Pericardium fibroblast (primary cell): ENCODE results near the gene SYNGR2. TPM values are rescaled to one million over a fixed set of nuclear protein-coding genes. Genes with fewer than 3 reads are reported as not detected.

ENCODE experiments used
- total RNA-seq: library from RNA; depleted of rRNA; stranded (reverse); fragments of >200 nt; gene quantifications from 2 replicates; pipeline ENCODE4 v1.2.3, GENCODE V29; 2015

Gene SYNGR2
- 1.9 and 7.9 TPM in 2 replicates for total RNA-seq

DNA sequence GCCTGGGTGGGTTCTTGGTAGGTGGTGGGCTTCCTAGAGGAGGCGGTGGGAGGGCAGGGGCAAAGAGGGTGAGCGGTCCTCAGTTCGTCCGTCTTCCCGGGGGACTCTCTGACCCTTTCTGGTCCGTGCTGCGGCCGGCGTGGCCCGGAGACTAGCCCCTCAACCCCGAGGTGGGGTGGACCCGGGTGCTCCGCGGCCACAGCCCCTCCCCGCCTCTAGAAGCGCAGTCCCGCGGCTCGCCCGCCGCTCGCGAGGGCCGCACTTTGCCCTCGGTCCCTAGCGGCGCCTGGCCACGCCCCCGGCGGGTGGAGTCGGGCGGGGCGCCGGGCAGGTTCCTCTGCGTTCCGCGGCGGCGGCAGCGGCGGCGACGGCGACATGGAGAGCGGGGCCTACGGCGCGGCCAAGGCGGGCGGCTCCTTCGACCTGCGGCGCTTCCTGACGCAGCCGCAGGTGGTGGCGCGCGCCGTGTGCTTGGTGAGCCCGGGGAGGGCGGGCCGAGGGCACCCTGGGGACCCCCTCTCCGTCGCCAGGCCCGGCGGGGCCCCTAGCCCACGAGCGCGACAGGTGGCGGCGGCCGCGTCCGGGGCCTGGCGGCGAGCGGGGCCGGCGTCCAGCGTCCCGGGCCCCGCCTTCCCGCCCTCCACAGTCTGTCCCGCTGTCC, at the start of gene SYNGR2:
Gene SYNGR2, plus strand, starts transcription at position 340 of the 661 bp plus-strand sequence. Its CDS starts 36 bp downstream, at position 376.

DNA sequence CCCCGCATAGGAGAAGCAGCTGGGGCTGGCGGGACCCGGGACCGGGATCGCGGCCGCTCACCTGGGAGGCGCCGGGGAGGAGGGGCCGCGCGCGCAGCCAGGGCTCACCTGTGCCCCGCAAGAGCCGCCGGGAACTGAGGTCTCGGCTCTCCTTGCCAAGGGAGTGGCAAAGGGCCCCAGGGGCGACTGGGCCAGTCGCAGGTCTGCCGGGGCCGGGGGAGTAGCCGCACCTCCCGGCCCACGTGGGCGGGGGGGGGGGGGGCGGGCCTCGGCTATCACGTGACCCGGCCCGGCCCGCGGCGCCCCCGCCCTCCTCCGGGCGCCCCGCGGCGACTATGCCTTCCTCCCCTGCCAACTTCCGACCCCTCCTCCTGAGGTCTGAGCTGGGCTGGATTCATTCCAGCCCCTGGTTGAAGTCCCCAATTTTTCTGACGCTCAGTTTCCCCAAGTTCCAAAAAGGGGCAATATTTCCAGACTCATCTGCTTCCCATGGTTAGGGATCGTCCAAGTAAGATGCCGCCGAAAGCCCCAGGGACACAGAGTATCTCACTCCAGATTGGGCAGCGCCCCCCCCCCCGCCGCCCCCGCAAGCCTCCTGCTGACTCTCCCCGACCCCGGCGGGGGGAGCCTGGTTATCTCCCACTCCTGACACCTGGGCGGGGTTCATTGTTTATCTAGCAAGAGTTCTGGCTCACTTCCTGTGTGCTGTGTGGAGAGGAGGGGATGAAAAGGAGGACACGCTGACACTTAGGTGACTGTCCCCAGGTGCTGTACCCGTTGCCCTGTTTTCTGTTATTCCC, 39.6 kb upstream of the SYNGR2 start, which contains the start of gene TMC6:
Gene TMC6, minus strand, starts transcription at position 205 of the 800 bp plus-strand sequence. CDS start 1,923 bp downstream, outside the sequence.

GRCh38 chr17:78130437-78131101, 37.8 kb upstream of the SYNGR2 start, which contains the start of gene TMC8:
Gene TMC8, plus strand, starts transcription at chr17:78130771. Its CDS starts 818 bp downstream, at chr17:78131589.

DNA sequence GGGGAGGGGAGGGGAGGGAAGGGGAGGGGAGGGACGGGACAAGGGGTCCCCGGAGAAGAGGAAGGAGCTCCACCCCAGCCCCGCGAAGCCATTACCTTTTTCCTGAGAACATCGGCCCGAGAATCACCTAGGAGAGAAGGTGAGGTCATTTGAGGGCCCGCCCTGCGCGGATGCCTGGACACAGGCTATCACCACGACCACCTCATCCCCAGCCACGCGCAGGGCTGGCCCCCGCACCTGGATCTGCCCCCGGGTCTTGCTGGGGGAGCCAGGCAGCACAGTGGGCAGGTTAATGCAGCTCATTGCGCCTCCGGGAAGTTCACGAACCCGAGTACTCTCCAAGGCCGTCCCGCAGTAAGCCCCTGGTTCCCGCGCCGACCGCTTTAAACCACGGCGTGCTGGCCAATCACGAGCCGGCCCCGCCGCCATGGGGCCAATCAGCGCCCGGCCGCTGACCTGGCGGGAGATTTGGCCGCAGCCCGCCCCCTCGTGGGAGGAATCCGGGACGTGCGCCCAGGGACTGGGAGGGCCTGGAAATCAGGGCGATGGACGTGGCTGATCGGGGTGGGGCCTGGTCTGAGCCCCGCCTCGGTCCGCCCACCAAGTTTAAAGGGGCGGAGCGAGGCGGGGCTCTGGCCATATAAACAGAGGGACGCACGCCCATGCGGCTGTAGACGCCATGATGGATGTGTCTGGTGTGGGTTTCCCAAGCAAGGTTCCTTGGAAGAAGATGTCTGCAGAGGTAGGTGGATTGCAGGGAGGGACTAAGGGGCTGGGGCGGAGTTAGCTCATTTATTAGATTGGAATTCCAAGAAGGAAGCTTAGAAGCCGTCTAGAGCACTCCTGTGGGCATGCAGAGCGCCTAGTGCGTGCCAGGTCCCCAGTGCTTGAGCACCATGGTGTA, 18.6 kb downstream of the SYNGR2 start, which contains the start of the genes AFMID and TK1:
Gene AFMID, plus strand, starts transcription at position 671 of the 904 bp plus-strand sequence. Its CDS starts 9 bp downstream, at position 680.
Gene TK1, minus strand, starts transcription at position 361 of the 904 bp plus-strand sequence. Its CDS starts 58 bp downstream, at position 303.

GRCh38 chr17:78214016-78214705, 45.8 kb downstream of the SYNGR2 start, which contains the start of gene BIRC5:
Gene BIRC5, plus strand, starts transcription at chr17:78214253. Its CDS starts 64 bp downstream, at chr17:78214317.

Other genes with a start within 250 kb of the SYNGR2 start
- 2.3 and 2.6 TPM in 2 replicates for gene TNRC6C, start 209.9 kb upstream of the SYNGR2 start, total RNA-seq
- gene TMC6, start 39.8 kb upstream of the SYNGR2 start, total RNA-seq = 2.9 and 4.4 TPM in 2 replicates
- gene TMC8, start 37.8 kb upstream of the SYNGR2 start, total RNA-seq = under 0.01 and 0.09 TPM in 2 replicates
- not detected in 2 replicates for gene C17orf99, start 22.2 kb upstream of the SYNGR2 start, total RNA-seq
- gene TK1, start 18.5 kb downstream of the SYNGR2 start, total RNA-seq = 5.2 and 6.9 TPM in 2 replicates
- 40.3 and 52.4 TPM in 2 replicates for gene AFMID, start 18.8 kb downstream of the SYNGR2 start, total RNA-seq
- 2.0 and 3.1 TPM in 2 replicates for gene BIRC5, start 45.7 kb downstream of the SYNGR2 start, total RNA-seq
- gene TMEM235, start 63.0 kb downstream of the SYNGR2 start, total RNA-seq = not detected in 2 replicates
- gene SOCS3, start 191.5 kb downstream of the SYNGR2 start, total RNA-seq = 66.5 and 82.6 TPM in 2 replicates
- gene PGS1, start 210.1 kb downstream of the SYNGR2 start, total RNA-seq = 16.0 and 30.0 TPM in 2 replicates